Activated naive CD8-positive, alpha-beta T cell treated with anti-CD3 and anti-CD28 coated beads, Interleukin-2, amount 50 U/mL, for 16 hours (primary cell): ENCODE measurements around the gene LGALS1.

ENCODE experiments used
- DNase-seq: peaks from one replicate; pipeline ENCODE4 v3.0.0-alpha.2; 2020; ENCODE audit warnings: low read depth, low spot score

LGALS1 gene

GRCh38 chr22:37674951-37675929, at the start of gene LGALS1:
Gene LGALS1 (plus strand): TSS chr22:37675636. CDS start chr22:37675703, 67 bp downstream.
- DNase-seq, result no peak

DNA sequence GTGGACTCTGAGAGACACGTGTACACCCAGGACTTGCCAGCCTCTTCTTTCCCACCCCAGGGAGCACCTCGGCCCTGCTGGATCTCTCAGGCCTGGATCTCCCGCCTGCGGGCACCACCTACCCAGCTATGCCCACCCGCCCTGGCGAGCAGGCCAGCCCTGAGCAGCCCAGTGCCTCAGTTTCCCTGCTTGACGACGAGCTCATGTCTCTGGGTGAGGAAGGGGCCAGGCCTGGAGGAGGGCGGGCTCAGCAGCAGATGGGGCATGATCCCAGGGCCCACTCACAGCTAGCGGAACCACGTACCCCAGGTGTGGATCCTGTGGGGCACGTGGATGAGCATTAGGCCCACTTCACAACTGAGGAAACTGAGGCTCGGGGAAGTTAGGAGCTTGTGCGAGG, 49.7 kb upstream of the LGALS1 start:
- no peak for DNase-seq

- DNase-seq, result no peak
Observed at GRCh38 chr22:37626144-37626543, 49.3 kb upstream of the LGALS1 start.

- no peak for DNase-seq
Observed at GRCh38 chr22:37626556-37627075, 48.8 kb upstream of the LGALS1 start.

- DNase-seq, result no peak
Observed at GRCh38 chr22:37627121-37627520, 48.3 kb upstream of the LGALS1 start.

- DNase-seq, result no peak
Observed at GRCh38 chr22:37627545-37627944, 47.9 kb upstream of the LGALS1 start.

GRCh38 chr22:37628830-37629229, 46.6 kb upstream of the LGALS1 start:
- DNase-seq, result no peak

- DNase-seq, result no peak
Observed at GRCh38 chr22:37629928-37630327, 45.5 kb upstream of the LGALS1 start.

DNA sequence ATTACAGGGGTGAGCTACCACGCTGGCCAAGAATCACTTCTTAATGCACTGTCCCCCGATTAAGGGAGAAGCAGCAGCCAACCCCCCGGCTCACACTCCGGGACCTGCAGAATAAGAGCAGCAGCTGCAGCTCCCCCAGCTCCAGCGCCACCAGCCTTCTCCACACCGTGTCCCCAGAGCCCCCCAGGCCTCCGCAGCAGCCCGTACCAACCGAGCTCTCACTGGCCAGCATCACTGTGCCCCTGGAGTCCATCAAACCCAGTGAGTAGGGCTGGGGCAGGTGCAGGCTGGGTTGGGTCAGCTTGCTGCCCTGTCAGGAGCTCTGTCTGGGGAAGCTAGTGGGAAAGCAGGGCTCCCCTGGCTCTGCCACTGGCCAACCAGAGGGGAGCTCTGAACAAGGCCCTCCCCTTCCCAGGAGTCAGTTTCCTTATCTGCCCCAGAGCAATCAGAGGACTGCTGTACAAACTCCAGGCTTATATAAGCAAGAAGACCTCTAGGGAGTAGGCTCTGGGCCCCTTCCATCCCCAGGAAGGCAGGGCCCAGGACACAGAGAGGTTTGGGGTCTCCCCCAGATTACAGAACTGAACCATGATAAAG, 44.5 kb upstream of the LGALS1 start:
- no peak for DNase-seq

DNA sequence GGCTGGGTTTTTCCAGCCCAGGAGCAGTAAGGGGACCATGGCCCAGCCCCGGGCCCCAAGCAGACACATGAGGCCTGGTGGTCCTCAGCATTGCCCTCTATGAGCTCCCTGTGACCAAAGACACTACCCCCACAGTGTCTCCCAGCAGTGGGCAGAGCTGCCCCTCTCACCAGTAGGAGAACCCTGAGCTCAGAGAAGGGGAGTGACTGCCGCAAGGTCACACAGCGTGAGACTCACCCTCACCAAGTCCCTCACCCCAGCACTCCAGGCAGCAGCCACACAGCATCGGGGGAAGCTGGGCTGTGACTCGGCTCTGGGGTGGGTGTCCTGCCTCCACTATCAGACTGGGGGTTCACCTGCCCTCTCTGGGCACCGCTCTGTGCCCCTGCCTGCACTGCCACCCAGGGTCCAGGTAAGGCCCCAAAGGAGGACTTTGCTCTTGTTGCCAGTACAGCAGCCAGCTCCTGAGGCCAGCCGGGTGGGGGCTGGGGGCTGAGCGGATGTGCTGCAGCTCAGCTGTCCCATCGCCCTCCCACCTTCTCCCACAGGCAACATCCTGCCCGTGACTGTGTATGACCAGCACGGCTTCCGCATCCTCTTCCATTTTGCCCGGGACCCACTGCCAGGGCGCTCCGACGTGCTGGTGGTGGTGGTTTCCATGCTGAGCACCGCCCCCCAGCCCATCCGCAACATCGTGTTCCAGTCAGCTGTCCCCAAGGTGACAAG, 43.8 kb upstream of the LGALS1 start:
- DNase-seq, result no peak

DNA sequence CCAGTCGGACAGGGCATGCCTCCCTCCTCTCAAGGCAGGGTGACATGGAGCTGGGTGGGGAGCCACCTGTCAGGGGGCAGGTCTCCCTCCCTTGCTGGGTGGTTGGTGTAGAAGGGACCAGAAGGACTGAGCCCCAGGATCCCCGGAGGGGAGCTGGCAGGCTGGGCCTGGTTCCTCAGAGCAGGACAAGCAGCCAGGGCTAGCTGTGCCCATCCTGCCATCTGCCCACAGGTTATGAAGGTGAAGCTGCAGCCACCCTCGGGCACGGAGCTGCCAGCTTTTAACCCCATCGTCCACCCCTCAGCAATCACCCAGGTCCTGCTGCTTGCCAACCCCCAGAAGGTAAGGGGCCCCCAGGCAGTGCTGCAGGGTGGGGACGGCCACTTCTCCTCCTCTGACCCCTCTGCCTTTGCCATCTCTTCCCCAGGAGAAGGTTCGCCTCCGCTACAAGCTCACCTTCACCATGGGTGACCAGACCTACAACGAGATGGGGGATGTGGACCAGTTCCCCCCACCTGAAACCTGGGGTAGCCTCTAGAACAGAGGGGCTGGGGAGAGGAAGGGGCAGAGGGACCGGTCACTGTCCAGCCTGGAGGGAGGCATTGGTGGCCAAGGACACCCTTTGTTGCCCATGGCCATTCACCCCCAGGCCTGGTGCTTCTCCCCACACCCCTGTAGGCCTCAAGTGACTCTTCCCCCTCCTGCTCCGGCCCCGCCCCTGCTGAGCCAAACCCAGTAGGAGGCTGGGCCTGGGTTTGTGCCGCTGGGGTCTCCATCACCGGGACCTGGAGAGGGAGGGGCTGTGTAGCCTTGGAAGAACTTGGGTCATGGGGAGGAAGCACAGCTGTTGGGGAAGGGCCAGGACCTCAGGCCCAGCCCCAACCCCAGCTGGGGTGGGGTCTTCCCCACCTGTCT, 43.0 kb upstream of the LGALS1 start:
- DNase-seq, result no peak

- no peak for DNase-seq
Observed at GRCh38 chr22:37633089-37633624, 42.3 kb upstream of the LGALS1 start.

DNA sequence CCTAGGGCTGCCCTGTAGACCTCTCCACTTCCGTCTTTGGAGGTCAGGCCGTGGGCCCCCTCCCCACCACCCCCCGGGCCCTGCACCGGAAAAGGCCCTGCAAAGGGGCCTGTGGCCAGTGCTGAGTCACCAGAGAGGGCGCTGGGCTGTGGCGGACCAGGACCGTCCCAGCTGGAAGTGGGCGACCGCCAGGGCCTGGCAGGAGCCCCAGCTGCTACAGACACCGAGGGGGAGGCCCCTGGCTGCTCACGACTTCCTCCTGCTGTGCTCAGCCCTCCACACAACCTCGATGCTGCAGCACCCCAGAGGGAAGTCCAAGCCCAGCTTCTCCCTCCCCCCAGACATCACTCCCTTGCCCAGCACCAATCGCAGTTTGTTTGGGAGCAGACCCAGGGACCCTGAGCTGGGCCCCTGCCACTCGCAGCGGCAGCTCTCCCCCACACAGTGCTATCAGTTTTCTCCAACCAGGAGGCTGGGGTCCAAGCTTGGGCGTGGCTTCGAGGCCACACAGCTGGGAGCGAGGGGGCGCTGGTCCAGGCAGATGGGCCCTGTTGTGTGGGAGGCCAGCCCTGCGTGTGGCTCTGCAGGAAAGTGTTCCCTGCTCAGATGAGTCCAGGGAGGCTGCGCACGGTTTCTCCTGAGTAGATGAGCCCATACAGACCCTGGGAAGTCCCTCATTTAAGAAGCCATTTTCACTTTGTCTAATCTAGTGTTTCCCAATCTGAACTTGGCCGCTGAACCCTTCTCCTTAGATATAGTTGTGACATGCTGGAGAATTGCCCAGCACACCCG, 41.6 kb upstream of the LGALS1 start:
- no peak for DNase-seq

DNA sequence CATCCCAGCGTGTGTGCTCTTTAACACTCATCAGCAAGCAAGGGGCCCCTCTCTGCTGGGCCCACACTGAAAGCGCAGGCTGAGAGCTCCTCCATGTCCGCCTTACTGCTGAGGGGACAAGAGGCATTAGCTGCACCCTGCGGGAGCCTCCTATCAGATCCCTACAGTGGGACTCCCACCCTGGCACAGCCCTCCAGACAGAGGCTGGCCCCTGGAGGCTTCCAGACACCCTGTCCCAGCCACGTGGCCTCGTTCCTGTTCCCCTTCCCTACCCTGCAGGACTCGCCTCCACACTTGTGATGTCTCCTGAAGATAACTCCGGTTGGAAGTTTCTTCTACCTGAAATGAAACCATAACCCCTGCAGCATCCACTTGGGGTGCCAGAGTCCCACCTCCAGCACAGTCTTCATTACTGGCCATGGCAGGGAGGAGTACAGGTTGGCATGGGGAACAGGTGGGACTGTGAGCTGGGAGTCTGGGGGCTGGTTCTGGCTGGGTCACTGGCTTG, 41.0 kb upstream of the LGALS1 start:
- no peak for DNase-seq

GRCh38 chr22:37635157-37635556, 40.3 kb upstream of the LGALS1 start:
- no peak for DNase-seq

GRCh38 chr22:37636186-37636948, 39.1 kb upstream of the LGALS1 start:
- no peak for DNase-seq

- DNase-seq, result no peak
Observed at GRCh38 chr22:37636949-37637273, 38.5 kb upstream of the LGALS1 start.

DNA sequence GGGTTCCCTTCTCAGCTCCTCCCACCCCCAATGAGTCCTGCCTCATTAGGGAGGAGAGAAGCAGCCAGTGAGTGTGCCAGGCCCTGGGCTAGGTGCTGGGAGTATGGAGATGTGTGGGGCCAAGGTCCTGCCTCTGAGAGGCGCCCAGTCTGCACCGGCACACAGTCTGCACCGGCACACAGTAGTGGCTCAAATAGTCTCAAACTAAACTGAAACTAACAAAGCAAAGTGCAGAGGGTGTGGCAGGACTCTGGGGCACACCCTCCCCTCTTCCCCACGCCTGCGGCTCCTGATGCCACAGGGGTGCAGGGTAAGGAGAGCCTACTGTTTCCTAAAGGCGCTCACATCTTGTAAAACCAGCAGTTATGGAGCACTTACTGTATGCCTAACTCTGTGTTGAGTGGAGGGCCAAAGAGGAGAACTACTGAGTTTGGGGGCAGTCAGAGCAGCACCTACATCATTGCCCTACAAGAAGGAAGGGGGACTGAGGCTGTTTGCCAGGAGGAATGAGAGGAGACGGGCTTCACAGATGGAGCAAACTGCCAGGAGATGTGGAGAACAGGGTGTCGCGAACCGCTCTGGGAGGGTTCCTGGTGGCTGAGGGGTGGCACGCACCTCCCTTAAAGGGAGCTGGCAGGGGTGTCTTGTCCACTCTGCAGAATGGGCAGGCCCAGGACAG, 36.9 kb upstream of the LGALS1 start:
- no peak for DNase-seq
